Inflammatory macrophage (primary cell): ENCODE data around the gene UBE2H.
"Not testable (repeated sequence)": the region's sequence is repeated elsewhere in the genome, so short reads cannot be mapped to it uniquely, and the experiment has no call there.

Experiments used
- DNase-seq, 2 donors: peaks; one replicate each; pipeline ENCODE4 v3.0.0-alpha.2; 2020 to 2022

UBE2H gene

DNA sequence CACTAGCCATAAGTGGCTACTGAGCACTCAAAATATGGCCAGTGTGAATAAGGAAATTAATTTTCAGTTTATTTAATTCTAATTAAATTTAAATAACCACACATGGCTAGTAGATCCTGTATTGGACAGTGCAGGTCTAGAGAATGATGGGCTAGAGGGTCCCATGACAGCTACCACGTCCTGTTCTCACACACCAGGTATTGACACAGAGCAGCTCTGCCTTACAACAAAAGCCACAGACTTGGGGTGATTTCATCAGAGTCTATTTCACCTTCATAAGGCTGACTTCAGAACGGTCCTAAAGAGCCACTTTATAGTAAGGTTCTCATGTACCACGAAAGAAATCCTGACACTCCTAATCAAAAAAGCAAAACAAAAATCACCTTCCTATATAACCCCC lies 111.3 kb downstream of the UBE2H start:
- DNase-seq = peak in 1 of 2 donors; percentile 26

GRCh38 chr7:129840757-129841156 lies 112.0 kb downstream of the UBE2H start:
- DNase-seq = no peak

DNA sequence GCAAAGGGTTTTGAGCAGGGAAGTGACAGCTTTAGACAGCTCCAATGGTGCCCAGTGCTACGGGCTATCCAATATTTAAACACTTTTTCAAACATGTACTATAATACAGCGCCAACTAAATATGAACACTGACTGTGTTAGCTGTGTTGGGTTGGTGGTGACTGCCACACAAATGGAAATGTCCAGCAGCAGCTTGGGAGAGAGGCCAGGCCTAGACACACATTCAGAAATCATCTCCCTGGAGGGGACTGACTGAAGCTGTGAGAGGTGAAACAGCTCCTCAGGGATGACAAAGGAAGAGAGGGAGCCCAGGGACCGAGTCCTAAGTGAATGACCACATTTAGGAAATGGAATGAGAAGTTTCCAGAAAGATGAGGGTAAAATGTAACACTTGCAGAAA lies 115.8 kb downstream of the UBE2H start:
- no peak for DNase-seq

GRCh38 chr7:129835569-129835968 lies 117.2 kb downstream of the UBE2H start:
- DNase-seq = no peak

GRCh38 chr7:129833353-129833752 lies 119.4 kb downstream of the UBE2H start:
- DNase-seq = not testable (repeated sequence)

DNA sequence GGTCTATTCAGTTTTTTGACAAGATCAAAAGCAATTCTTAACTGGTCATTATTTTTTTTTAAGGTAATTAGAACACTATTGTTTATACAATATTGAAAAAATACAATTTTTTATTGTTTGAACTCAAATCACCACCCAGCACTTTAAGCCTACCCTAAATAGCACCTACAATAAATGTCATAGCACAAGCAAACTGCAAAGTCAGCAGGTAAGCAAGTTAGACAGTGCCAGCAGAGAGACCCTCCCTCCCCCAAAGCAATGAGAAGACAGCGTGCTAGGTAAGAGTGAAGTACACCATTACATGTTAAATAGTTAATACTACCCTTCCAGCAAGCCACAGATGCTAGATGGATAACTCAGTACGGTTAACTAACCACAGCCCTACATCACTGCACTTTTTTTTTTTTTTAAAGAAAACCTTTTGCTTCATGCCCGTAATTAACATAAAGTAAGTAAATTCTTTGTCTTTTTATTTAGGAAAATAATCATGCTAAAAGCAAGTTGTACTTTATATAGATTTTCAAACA lies 120.0 kb downstream of the UBE2H start:
- DNase-seq = no peak

DNA sequence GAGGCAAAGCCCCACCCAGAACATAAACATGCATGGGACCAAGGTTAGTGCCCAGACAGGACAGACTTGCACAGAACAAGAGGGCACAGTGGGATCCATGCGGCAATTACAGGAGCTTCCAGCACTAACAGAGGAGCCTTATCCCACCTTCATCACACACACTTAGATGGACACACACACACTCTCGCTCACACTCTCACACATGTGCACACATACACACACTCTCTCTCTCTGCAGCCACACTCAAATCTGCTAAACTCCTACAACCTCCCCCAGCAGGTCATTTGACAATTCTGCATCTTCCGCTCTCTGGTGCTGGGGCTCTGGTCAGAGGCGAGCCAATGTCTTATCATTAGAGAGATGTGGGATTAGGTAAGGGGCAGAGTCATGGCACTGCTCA lies 120.5 kb downstream of the UBE2H start:
- DNase-seq = no peak

DNA sequence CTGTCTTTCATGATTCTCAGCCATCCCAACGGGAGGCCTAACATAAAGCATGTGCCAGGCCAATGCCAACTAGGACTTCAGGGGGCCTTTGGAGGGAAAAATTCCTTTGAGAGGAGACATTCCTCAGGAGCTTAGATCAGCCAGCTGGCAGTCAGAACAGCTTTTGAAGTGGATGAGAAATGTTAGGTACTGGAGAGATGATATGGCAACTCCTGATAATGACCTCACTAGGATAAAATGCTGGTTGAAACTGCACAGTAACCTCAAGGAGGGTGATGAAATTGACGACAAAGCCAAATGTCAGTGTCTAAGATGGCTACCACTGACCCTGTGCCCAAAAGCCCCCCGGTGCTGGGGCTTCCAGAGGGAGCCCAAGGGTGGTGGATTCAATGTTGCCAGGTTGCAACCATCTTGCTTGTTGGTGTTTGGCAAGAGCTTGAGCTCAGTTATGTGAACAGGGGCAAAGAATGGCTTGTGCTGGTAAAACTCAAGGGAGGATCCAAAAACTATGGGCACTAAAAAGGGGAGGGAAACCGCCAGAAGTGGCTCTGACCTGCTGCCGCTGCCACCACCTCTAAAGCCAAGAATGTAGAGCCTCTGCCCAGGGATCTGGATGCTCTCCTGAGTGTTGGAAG lies 121.2 kb downstream of the UBE2H start:
- no peak for DNase-seq

DNA sequence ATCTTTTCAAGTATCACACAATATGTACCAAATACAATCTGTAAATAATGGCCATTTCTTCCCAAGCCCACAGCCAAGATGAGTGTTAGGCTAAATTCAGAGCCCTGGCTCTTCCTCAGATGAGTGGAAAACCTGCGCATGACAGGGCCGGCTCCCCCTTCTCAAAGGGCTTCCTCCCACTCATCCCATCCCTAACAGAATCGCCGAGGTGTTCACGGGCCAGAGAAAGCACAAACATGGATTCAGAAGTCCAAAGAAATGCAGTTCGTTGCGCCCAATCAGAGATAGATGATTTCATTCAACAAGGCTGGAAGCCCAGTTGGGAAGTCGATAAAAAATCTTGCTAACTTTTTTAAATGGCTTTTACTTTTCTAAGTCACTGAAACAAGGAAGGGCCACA lies 121.8 kb downstream of the UBE2H start:
- no peak for DNase-seq

GRCh38 chr7:129829737-129830631 lies 122.8 kb downstream of the UBE2H start:
- peak; percentile 61 to 70 for DNase-seq

GRCh38 chr7:129828989-129829736 lies 123.6 kb downstream of the UBE2H start:
- no peak for DNase-seq

- no peak for DNase-seq
Measured at GRCh38 chr7:129828078-129828762, 124.5 kb downstream of the UBE2H start.

DNA sequence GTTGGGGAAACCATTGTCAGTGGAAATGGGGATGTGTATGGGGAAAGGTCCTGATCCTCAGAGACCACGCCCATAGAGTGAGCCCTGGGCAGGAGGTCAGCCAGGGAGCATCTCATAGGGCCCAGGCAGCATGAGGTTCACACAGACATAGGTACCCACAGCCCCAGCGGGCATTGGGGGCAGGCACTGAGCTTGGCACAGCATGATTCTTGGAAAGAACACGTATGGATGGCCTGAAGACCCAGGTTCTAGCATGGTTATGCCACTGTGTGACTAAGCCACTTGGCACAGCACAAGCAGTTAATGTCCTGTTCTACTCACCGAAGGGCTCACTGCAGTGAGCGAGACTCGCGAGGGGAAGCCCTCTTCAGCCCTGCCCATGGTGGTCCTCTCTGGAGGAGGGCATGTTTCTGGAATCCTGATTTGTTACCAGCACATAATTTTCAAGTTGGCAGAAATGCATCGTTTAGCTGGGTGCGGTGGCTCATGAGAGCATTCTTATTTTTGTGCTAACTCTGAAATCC lies 125.2 kb downstream of the UBE2H start:
- DNase-seq = no peak

- DNase-seq = not testable (repeated sequence)
Measured at GRCh38 chr7:129826895-129827294, 125.9 kb downstream of the UBE2H start.

DNA sequence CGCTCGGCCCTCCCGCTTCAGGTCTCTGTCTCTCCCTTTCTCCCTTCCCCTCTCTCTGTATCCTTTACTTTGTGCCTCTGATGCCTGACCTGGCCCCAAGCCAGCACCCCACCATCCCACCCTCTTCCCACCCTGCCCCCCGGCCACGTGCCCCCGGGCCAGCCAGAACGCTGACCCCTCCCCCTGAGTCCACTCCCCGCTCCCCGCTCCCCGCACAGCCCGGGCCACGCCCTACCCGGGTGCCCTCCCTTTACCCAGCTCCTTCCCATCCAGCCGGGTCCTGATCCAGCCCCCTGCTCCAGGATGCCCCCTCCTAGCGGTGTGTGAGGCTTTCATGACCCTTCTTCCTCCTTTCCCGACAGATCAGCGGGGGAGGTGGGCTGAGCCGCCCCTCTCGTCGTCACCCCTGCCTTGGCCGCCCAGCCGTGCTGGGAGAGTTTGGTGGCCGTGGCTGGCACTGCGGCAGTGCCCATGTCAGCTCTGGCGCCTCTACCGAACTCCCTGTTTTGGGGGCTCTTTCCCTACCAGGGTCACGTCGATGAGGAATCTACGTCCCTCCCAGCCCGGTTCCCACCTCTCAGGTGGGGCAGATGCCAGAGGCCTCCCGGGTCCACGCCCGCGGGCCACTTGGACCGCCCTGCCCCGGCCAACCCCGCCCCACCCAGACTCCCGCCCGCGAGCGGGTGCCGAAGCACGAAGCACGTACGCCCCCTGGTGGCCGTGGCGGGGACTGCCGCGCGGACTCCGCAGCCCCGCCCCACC lies 127.4 kb downstream of the UBE2H start:
- peak; percentile 71 to 84 for DNase-seq

DNA sequence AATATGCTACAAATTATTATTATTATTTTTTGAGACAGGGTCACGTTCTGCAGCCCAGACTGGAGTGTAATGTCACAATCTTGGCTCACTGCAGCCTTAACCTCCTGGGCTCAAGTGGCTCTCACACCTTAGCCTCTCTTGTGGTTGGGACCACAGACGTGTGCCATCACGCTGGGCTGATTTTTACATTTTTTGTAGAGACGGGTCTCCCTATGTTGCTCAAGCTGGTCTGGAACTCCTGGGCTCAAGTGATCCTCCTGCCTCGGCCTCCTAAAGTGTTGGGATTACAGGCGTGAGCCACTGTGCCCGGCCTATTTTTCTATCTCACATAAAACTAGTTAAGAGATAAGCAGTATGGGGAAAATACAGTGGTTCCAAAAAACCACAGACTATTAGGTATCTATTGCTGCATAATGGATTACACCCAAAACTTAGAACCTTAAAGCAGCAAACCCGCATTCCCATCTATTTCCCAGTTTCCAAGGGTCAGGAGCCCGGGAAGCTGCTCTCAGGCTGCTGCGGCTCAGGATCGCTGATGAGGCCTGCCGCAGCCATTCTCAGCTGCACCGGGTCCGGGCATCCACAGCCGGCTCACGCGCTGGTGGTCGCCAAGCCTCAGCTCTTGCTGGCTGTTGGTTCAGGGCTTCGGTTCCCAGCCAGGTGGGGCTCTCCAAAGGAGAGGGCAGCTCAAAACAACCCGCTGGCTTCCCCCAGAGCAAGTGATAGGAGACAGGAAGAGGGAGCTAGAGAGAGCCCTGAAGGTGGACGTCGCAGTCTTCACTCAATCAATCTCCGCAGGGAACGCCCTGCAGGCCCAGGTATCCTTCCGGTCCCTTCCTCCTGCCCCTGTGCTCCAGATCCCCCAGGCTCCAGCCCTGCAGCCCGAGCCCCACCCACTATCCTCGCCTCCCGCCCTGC lies 128.2 kb downstream of the UBE2H start:
- DNase-seq = no peak

DNA sequence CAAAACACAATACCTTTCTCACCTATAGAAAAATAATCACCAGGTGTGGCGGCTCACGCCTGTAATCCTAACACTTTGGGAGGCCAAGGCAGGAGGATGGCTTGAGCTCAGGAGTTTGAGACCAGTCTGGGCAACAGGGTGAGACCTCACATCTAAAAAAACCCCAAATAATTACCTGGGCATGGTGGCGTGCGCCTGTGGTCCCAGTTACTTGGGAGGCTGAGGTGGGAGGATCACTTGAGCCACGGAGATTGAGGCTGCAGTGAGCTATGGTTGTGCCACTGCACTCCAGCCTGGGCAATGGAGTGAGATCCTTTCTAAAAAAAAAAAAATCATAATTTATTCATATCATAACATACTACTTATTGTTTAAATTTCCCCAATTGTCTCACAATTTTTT lies 129.6 kb downstream of the UBE2H start:
- DNase-seq = not testable (repeated sequence)

DNA sequence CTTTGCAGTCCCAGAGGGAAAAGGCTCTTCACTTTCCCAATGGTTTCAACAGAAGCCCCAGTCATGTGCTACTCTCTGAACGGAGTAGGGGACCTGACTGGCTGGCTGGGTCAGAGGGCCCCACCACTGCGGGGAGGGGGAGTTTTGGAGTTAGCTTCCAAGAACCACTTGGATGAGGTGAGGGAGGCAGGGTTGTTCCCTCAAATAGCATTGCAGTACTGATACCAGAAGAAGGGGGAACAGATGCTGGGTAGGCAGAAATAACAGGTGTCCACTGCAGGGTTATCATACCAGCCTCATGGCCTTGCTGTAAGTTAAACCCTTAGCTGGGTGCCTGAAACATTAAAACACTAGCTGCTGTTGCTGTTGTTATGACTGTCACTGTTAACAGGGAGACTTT lies 131.3 kb downstream of the UBE2H start:
- no peak for DNase-seq

DNA sequence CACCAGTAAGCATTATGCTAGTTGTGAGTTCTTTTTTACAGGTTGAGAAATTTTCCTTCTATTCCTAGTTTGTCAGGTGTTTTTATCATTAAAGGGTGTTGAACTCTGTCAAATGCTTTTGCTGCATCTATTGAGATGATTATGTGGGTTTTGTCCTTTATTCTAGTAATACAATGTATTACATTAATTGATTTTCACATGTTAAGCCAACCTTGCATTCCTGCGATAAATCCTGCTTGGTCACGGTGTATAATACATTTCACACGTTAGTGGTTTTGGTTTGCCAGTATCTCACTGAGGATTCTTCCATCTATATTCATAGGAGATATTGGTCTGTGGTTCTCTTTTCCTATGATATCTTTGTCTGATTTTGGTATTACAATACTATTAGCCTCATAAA lies 136.0 kb downstream of the UBE2H start:
- no peak for DNase-seq

DNA sequence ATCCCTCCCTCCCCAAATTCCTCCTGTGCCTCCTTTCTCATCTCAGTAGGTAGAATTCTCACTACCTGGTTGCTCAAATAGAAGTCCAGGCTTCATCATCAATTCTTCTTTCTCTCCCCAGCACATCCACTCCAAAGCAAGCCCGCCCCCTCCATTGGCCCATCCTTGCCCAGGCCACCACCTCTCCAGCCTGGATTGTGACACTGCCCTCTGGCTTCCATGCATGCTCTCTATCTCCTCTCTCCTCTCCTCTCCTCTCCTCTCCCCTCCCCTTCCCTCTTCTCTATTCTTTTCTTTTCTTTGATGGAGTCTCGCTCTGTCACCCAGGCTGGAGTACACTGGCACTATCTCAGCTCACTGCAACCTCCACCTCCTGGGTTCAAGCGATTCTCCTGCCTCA lies 144.9 kb downstream of the UBE2H start:
- no peak for DNase-seq
